WTC11 (cell line): ENCODE results near the gene USP54. TPM values are rescaled to one million over a fixed set of nuclear protein-coding genes. Genes with fewer than 3 reads are reported as not detected.

Experiments
- ATAC-seq: fragments of 200-7000 bp; cut with Tn5 transposase; 2 replicates; pipeline ENCODE4 v1.10.0; 2021; ENCODE audit warnings: mild to moderate bottlenecking, moderate library complexity
- CTCF ChIA-PET: fragments of 300-600 bp; sonication (Branson Sonifier 250); formaldehyde crosslinking; loops from one replicate; lab custom pipeline; 2021; ENCODE audit warnings: antibody characterized with exemption; lab: Charles Lee
- POLR2A ChIA-PET: fragments of 350-600 bp; sonication (Branson Sonifier 250); formaldehyde crosslinking; loops from one replicate; lab custom pipeline; 2021; ENCODE audit warnings: antibody characterized with exemption; lab: Charles Lee
- DNase-seq: peaks from one replicate; pipeline ENCODE4 v3.0.0; 2021; ENCODE audit warnings: low spot score
- H3K27ac Mint-ChIP-seq: 2 replicates; pipeline ENCODE4 v1.8.0; 2021; ENCODE audit warnings: mixed read lengths
- H3K27me3 Mint-ChIP-seq: 2 replicates; pipeline ENCODE4 v1.8.0; 2021; ENCODE audit warnings: low read depth, mild to moderate bottlenecking, moderate library complexity, mixed read lengths
- H3K36me3 Mint-ChIP-seq: 2 replicates; pipeline ENCODE4 v1.8.0; 2021; ENCODE audit warnings: mixed read lengths
- H3K4me1 Mint-ChIP-seq: 2 replicates; pipeline ENCODE4 v1.8.0; 2022; ENCODE audit warnings: mixed read lengths
- H3K4me3 Mint-ChIP-seq: 2 replicates; pipeline ENCODE4 v1.8.0; 2021; ENCODE audit warnings: mild to moderate bottlenecking, moderate library complexity, mixed read lengths
- H3K9me3 Mint-ChIP-seq: 2 replicates; pipeline ENCODE4 v1.8.0; 2021; ENCODE audit warnings: mixed read lengths
- CBFB ChIP-seq: sonication (generic); formaldehyde crosslinking; IDR thresholded peaks from 2 replicates; pipeline ENCODE4 v1.8.1; 2022; ENCODE audit warnings: mild to moderate bottlenecking, low read depth, missing genetic modification reagents
- CDX4 ChIP-seq: fragments of 250-450 bp; sonication (Bioruptor Pico); IDR thresholded peaks from 2 replicates; pipeline ENCODE4 v1.9.0; 2021; ENCODE audit warnings: moderate library complexity, mild to moderate bottlenecking, inconsistent platforms, borderline replicate concordance
- ESRRA ChIP-seq: sonication (generic); formaldehyde crosslinking; IDR thresholded peaks from 2 replicates; pipeline ENCODE4 v1.8.1; 2022; ENCODE audit warnings: mild to moderate bottlenecking, missing genetic modification reagents, borderline replicate concordance
- ETV6 ChIP-seq: sonication (generic); formaldehyde crosslinking; IDR thresholded peaks from 2 replicates; pipeline ENCODE4 v1.8.1; 2022; ENCODE audit warnings: mild to moderate bottlenecking, missing genetic modification reagents
- FOXJ3 ChIP-seq: sonication (generic); formaldehyde crosslinking; IDR thresholded peaks from 2 replicates; pipeline ENCODE4 v1.9.0; 2021; ENCODE audit warnings: missing genetic modification reagents, mild to moderate bottlenecking, borderline replicate concordance
- GABPB1 ChIP-seq: sonication (generic); formaldehyde crosslinking; IDR thresholded peaks from 2 replicates; pipeline ENCODE4 v1.8.1; 2023; ENCODE audit warnings: mild to moderate bottlenecking, missing genetic modification reagents
- MXD4 ChIP-seq: fragments of 250-450 bp; sonication (Bioruptor Pico); IDR thresholded peaks from 2 replicates; pipeline ENCODE4 v1.8.0; 2021; ENCODE audit warnings: mild to moderate bottlenecking, moderate library complexity, borderline replicate concordance
- NFATC4 ChIP-seq: fragments of 250-450 bp; sonication (Bioruptor Pico); IDR thresholded peaks from 2 replicates; pipeline ENCODE4 v1.9.0; 2021; ENCODE audit warnings: mild to moderate bottlenecking
- RELA ChIP-seq: sonication (generic); formaldehyde crosslinking; IDR thresholded peaks from 2 replicates; pipeline ENCODE4 v1.8.1; 2022; ENCODE audit warnings: missing genetic modification reagents, mild to moderate bottlenecking, borderline replicate concordance
- RORB ChIP-seq: fragments of 250-450 bp; sonication (Bioruptor Pico); IDR thresholded peaks from 2 replicates; pipeline ENCODE4 v1.9.0; 2021; ENCODE audit warnings: mild to moderate bottlenecking
- SP1 ChIP-seq: sonication (generic); formaldehyde crosslinking; conservative IDR thresholded peaks from 2 replicates; pipeline ENCODE4 v1.8.1; 2022; ENCODE audit warnings: missing genetic modification reagents
- TCF7 ChIP-seq: sonication (generic); formaldehyde crosslinking; IDR thresholded peaks from 2 replicates; pipeline ENCODE4 v1.8.0; 2022; ENCODE audit warnings: mild to moderate bottlenecking, low read depth, missing genetic modification reagents, moderate library complexity
- TP53 ChIP-seq: sonication (generic); formaldehyde crosslinking; IDR thresholded peaks from 2 replicates; pipeline ENCODE4 v1.8.1; 2023; ENCODE audit warnings: mild to moderate bottlenecking, missing genetic modification reagents
- ZBTB21 ChIP-seq: sonication (generic); formaldehyde crosslinking; IDR thresholded peaks from 2 replicates; pipeline ENCODE4 v1.8.1; 2023; ENCODE audit warnings: mild to moderate bottlenecking, missing genetic modification reagents, borderline replicate concordance
- ZNF138 ChIP-seq: sonication (generic); formaldehyde crosslinking; conservative IDR thresholded peaks from 2 replicates; pipeline ENCODE4 v1.8.1; 2022; ENCODE audit warnings: mild to moderate bottlenecking, moderate library complexity, missing genetic modification reagents
- ZNF232 ChIP-seq: sonication (generic); formaldehyde crosslinking; IDR thresholded peaks from 2 replicates; pipeline ENCODE4 v1.8.0; 2022; ENCODE audit warnings: mild to moderate bottlenecking, missing genetic modification reagents
- ZNF281 ChIP-seq: sonication (generic); formaldehyde crosslinking; IDR thresholded peaks from 2 replicates; pipeline ENCODE4 v1.8.0; 2023; ENCODE audit warnings: mild to moderate bottlenecking, missing genetic modification reagents
- ZNF396 ChIP-seq: fragments of 250-450 bp; sonication (Bioruptor Pico); IDR thresholded peaks from 2 replicates; pipeline ENCODE4 v1.8.0; 2021; ENCODE audit warnings: mild to moderate bottlenecking, moderate library complexity, borderline replicate concordance
- total RNA-seq: library from RNA; stranded (reverse); gene quantifications from 3 replicates; pipeline ENCODE4 v1.2.3, GENCODE V29; 2021
- TF ChIP-seq, protein P1 (sequence below): fragments of 250-450 bp; sonication (Bioruptor Pico); IDR thresholded peaks from 2 replicates; pipeline ENCODE4 v1.9.0; 2021; ENCODE audit warnings: mild to moderate bottlenecking
- TF ChIP-seq, protein P2 (sequence below): sonication (generic); formaldehyde crosslinking; IDR thresholded peaks from 2 replicates; pipeline ENCODE4 v1.8.0; 2022; ENCODE audit warnings: mild to moderate bottlenecking, missing genetic modification reagents
- TF ChIP-seq, protein P3 (sequence below): sonication (generic); formaldehyde crosslinking; IDR thresholded peaks from 2 replicates; pipeline ENCODE4 v1.8.1; 2023; ENCODE audit warnings: mild to moderate bottlenecking, missing genetic modification reagents, moderate library complexity
- TF ChIP-seq, protein P4 (sequence below): sonication (generic); formaldehyde crosslinking; IDR thresholded peaks from 2 replicates; pipeline ENCODE4 v1.8.0; 2022; ENCODE audit warnings: mild to moderate bottlenecking, missing genetic modification reagents
- TF ChIP-seq, protein P5 (sequence below): sonication (generic); formaldehyde crosslinking; IDR thresholded peaks from 2 replicates; pipeline ENCODE4 v1.8.1; 2022; ENCODE audit warnings: mild to moderate bottlenecking, missing genetic modification reagents, moderate library complexity, borderline replicate concordance
- TF ChIP-seq, protein P6 (sequence below): sonication (generic); formaldehyde crosslinking; IDR thresholded peaks from 2 replicates; pipeline ENCODE4 v1.8.0; 2022; ENCODE audit warnings: mild to moderate bottlenecking, missing genetic modification reagents
- TF ChIP-seq, protein P7 (sequence below): sonication (generic); formaldehyde crosslinking; IDR thresholded peaks from 2 replicates; pipeline ENCODE4 v1.8.0; 2022; ENCODE audit warnings: mild to moderate bottlenecking, missing genetic modification reagents
- TF ChIP-seq, protein P8 (sequence below): sonication (generic); formaldehyde crosslinking; IDR thresholded peaks from 2 replicates; pipeline ENCODE4 v1.8.1; 2023; ENCODE audit warnings: mild to moderate bottlenecking, missing genetic modification reagents, moderate library complexity

Gene USP54
- total RNA-seq, 1 experiment from 2014 or later = 39.8 TPM

GRCh38 chr10:73551515-73551914 lies 39.6 kb downstream of the USP54 start:
- TF ChIP-seq ZNF281 (CRISPR knock-in tag) (no peak), CDX4 (CRISPR knock-in tag) (no peak), RORB (CRISPR knock-in tag) (no peak), MXD4 (CRISPR knock-in tag) (no peak), ZNF138 (CRISPR knock-in tag) (no peak), NFATC4 (CRISPR knock-in tag) (no peak), TP53 (CRISPR knock-in tag) (no peak), GABPB1 (CRISPR knock-in tag) (no peak), ZBTB21 (CRISPR knock-in tag) (no peak), SP1 (CRISPR knock-in tag) (no peak), RELA (CRISPR knock-in tag) (no peak)
- TF ChIP-seq, protein P1, sequence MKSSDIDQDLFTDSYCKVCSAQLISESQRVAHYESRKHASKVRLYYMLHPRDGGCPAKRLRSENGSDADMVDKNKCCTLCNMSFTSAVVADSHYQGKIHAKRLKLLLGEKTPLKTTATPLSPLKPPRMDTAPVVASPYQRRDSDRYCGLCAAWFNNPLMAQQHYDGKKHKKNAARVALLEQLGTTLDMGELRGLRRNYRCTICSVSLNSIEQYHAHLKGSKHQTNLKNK (CRISPR knock-in tag) = no peak
- TF ChIP-seq, protein P2, sequence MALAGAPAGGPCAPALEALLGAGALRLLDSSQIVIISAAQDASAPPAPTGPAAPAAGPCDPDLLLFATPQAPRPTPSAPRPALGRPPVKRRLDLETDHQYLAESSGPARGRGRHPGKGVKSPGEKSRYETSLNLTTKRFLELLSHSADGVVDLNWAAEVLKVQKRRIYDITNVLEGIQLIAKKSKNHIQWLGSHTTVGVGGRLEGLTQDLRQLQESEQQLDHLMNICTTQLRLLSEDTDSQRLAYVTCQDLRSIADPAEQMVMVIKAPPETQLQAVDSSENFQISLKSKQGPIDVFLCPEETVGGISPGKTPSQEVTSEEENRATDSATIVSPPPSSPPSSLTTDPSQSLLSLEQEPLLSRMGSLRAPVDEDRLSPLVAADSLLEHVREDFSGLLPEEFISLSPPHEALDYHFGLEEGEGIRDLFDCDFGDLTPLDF (CRISPR knock-in tag) = no peak
- TF ChIP-seq, protein P3, sequence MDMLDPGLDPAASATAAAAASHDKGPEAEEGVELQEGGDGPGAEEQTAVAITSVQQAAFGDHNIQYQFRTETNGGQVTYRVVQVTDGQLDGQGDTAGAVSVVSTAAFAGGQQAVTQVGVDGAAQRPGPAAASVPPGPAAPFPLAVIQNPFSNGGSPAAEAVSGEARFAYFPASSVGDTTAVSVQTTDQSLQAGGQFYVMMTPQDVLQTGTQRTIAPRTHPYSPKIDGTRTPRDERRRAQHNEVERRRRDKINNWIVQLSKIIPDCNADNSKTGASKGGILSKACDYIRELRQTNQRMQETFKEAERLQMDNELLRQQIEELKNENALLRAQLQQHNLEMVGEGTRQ = no peak
- TF ChIP-seq, protein P4, sequence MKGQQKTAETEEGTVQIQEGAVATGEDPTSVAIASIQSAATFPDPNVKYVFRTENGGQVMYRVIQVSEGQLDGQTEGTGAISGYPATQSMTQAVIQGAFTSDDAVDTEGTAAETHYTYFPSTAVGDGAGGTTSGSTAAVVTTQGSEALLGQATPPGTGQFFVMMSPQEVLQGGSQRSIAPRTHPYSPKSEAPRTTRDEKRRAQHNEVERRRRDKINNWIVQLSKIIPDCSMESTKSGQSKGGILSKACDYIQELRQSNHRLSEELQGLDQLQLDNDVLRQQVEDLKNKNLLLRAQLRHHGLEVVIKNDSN (CRISPR knock-in tag) = no peak
- TF ChIP-seq, protein P5, sequence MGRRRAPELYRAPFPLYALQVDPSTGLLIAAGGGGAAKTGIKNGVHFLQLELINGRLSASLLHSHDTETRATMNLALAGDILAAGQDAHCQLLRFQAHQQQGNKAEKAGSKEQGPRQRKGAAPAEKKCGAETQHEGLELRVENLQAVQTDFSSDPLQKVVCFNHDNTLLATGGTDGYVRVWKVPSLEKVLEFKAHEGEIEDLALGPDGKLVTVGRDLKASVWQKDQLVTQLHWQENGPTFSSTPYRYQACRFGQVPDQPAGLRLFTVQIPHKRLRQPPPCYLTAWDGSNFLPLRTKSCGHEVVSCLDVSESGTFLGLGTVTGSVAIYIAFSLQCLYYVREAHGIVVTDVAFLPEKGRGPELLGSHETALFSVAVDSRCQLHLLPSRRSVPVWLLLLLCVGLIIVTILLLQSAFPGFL (CRISPR knock-in tag) = no peak
- TF ChIP-seq, protein P6, sequence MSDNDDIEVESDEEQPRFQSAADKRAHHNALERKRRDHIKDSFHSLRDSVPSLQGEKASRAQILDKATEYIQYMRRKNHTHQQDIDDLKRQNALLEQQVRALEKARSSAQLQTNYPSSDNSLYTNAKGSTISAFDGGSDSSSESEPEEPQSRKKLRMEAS (CRISPR knock-in tag) = no peak
- DNase-seq (no peak), ATAC-seq (no peak)
- no peaks in the 10 kb centered on the region for H3K27me3 Mint-ChIP-seq
- ChIA-PET POLR2A (interaction anchor here (0.7 kb wide), 1 partner anchor 13 kb away, joined by 3 read pairs; no protein-coding TSS in a partner anchor), CTCF (no interaction called here)
- H3K4me1 Mint-ChIP-seq = no peaks in the 10 kb centered on the region
- no peaks in the 10 kb centered on the region for H3K36me3 Mint-ChIP-seq
- no peak overlapping the region for H3K4me3 Mint-ChIP-seq
- no peak overlapping the region for H3K27ac Mint-ChIP-seq
- no peaks in the 10 kb centered on the region for H3K9me3 Mint-ChIP-seq

DNA sequence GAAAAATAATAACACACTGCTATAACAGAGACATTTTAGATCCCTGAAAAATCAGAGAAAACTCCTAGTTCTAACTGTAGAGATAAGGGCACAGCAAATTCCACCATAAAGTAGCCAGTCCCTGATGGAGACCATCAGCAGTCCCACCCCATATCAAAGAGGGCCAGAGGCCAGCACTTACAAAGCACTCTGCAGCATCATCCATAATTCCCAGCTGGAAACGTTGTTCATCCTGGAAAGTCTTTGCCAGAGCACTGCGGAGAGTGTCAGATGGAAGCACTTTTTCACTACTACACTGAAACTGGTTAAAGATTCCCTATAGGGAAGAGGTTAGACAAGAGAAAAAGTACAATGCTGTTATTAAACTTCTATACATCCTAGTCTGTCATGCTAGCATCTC lies 45.8 kb downstream of the USP54 start:
- no peaks in the 10 kb centered on the region for H3K27me3 Mint-ChIP-seq
- H3K4me3 Mint-ChIP-seq = no peak overlapping the region
- H3K36me3 Mint-ChIP-seq = peaks cover 15% of the 10 kb centered on the region
- ChIA-PET POLR2A (no interaction called here), CTCF (no interaction called here)
- H3K27ac Mint-ChIP-seq = no peak overlapping the region
- no peaks in the 10 kb centered on the region for H3K4me1 Mint-ChIP-seq
- H3K9me3 Mint-ChIP-seq = no peaks in the 10 kb centered on the region
- ATAC-seq (no peak), DNase-seq (no peak)
- no peak for TF ChIP-seq TCF7 (CRISPR knock-in tag)
- TF ChIP-seq, protein P7, sequence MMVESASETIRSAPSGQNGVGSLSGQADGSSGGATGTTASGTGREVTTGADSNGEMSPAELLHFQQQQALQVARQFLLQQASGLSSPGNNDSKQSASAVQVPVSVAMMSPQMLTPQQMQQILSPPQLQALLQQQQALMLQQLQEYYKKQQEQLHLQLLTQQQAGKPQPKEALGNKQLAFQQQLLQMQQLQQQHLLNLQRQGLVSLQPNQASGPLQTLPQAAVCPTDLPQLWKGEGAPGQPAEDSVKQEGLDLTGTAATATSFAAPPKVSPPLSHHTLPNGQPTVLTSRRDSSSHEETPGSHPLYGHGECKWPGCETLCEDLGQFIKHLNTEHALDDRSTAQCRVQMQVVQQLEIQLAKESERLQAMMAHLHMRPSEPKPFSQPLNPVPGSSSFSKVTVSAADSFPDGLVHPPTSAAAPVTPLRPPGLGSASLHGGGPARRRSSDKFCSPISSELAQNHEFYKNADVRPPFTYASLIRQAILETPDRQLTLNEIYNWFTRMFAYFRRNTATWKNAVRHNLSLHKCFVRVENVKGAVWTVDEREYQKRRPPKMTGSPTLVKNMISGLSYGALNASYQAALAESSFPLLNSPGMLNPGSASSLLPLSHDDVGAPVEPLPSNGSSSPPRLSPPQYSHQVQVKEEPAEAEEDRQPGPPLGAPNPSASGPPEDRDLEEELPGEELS (CRISPR knock-in tag) = no peak
- no peak for TF ChIP-seq ETV6 (CRISPR knock-in tag)
- no peak for TF ChIP-seq ZNF396 (CRISPR knock-in tag)
- TF ChIP-seq ZNF232 (CRISPR knock-in tag) = no peak
- TF ChIP-seq CBFB = no peak
- TF ChIP-seq ESRRA (CRISPR knock-in tag) = no peak
- TF ChIP-seq SP1 (CRISPR knock-in tag) = no peak
- no peak for TF ChIP-seq FOXJ3 (CRISPR knock-in tag)
- TF ChIP-seq, protein P8, sequence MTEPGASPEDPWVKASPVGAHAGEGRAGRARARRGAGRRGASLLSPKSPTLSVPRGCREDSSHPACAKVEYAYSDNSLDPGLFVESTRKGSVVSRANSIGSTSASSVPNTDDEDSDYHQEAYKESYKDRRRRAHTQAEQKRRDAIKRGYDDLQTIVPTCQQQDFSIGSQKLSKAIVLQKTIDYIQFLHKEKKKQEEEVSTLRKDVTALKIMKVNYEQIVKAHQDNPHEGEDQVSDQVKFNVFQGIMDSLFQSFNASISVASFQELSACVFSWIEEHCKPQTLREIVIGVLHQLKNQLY (CRISPR knock-in tag) = no peak
